PC-9 (cell line): ENCODE measurements around the gene RANBP10.

Experiments used
- EZH2 ChIP-seq: fragments of 200-600 bp; sonication (generic); IDR thresholded peaks from 2 replicates; pipeline ENCODE4 v1.8.0; 2017; ENCODE audit warnings: antibody characterized with exemption, low read depth
- TF ChIP-seq, protein P1 (sequence below): fragments of 200-600 bp; sonication (generic); conservative IDR thresholded peaks from 2 replicates; pipeline ENCODE4 v1.6.1; 2017; ENCODE audit warnings: mixed run types, antibody characterized with exemption, mild to moderate bottlenecking, moderate library complexity

DNA sequence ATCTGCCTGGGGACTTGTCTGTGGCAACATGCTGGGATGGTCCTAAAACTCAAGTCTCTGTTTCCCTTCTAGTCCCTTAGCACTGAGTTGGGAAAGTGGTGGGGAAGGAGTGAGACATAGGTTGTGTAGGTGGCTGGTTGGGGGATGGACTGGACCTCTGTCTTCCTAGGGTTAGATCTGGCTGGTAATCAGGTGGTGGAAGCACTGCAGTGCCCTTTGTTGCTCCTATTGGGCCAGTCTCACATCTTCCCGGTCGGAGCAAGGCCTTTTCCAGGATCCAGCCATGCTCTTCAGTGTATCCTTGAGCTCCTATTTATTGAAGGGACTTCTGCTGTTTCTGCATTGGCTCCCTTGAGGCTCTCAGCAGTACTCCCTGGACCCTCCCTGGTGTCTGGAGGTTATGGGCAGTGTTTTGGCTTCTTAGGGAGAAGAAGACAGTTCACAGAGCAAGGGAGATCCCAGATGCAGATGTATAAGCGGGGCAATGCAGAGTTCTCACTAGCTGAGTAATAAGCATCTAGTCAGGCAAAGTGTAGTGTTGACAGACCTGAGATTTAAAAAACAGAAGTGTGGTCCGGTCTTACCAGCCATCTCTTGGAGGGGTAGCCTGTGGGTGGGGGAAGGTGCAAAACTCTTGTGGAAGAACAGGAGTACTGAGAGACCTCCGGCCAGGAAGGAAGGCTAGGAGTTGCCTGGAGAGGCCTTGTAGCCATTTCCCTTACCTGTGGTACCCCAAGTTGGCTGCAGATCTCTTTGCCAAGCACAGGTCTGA is 39.1 kb upstream of the RANBP10 start:
- TF ChIP-seq, protein P1, sequence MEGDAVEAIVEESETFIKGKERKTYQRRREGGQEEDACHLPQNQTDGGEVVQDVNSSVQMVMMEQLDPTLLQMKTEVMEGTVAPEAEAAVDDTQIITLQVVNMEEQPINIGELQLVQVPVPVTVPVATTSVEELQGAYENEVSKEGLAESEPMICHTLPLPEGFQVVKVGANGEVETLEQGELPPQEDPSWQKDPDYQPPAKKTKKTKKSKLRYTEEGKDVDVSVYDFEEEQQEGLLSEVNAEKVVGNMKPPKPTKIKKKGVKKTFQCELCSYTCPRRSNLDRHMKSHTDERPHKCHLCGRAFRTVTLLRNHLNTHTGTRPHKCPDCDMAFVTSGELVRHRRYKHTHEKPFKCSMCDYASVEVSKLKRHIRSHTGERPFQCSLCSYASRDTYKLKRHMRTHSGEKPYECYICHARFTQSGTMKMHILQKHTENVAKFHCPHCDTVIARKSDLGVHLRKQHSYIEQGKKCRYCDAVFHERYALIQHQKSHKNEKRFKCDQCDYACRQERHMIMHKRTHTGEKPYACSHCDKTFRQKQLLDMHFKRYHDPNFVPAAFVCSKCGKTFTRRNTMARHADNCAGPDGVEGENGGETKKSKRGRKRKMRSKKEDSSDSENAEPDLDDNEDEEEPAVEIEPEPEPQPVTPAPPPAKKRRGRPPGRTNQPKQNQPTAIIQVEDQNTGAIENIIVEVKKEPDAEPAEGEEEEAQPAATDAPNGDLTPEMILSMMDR: no peak
- TF ChIP-seq EZH2: no peak
